Islet of Langerhans (tissue), 1 donor: ENCODE results near the gene ERVH48-1.
"Not testable (repeated sequence)": the region's sequence is repeated elsewhere in the genome, so short reads cannot be mapped to it uniquely, and the experiment has no call there.

Experiments used
- FAIRE-seq: peaks from one replicate; lab custom pipeline; 2011; peaks lifted over from hg19 to GRCh38; lab: Jason Lieb, UNC

ERVH48-1 gene

DNA sequence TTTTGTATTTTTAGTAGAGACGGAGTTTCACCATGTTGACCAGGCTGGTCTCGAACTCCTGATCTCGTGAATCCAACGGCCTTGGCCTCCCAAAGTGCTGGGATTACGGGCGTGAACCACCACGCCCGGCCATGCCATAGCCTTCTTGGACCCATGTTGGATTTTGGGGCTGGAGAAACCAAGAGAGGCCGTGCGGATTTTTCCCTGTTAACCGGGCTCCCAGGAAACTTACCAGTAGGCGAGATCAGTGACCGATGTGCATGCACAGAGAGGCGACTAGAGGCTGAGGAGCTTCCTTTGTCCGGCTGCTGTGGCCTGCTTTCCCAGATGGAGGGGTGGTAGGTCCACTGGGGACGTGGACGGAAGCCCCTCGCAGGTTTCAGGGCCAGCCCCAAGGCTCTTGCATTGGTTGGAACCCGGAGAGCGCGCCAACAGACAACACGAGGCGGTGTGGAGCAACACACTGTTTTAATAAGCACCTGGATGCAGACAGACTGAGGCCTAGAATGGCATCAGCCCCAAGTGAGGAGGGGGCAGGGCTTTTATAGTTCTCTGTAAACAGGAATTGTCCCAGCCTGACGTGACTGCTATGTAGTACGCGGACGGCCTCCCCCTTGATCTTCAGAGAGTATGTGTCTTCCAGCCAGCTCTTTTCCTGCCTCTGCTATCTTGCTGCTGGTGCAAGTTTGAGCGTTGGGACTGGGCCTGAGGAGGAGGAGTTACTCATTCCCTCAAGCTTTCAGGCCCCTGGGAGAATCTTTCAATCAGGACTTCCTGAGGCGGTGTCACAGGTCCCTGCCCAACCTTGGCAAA lies at the start of gene ERVH48-1:
TSS of gene ERVH48-1 (minus strand) at position 517 of the 813 bp plus-strand sequence. CDS start 6,624 bp downstream, outside the sequence.
- FAIRE-seq, result no peak

- FAIRE-seq, result no peak
These were observed 48.8 kb upstream of the ERVH48-1 start, which contains the start of gene PKNOX1 for GRCh38 chr21:42973991-42974831. Gene PKNOX1, plus strand, starts transcription at chr21:42974562. Its CDS starts 29,820 bp downstream, at chr21:43004382.

- no peak for FAIRE-seq
These were observed 48.0 kb upstream of the ERVH48-1 start for GRCh38 chr21:42973309-42973990.

GRCh38 chr21:42971897-42972275 lies 46.5 kb upstream of the ERVH48-1 start:
- FAIRE-seq, result no peak

DNA sequence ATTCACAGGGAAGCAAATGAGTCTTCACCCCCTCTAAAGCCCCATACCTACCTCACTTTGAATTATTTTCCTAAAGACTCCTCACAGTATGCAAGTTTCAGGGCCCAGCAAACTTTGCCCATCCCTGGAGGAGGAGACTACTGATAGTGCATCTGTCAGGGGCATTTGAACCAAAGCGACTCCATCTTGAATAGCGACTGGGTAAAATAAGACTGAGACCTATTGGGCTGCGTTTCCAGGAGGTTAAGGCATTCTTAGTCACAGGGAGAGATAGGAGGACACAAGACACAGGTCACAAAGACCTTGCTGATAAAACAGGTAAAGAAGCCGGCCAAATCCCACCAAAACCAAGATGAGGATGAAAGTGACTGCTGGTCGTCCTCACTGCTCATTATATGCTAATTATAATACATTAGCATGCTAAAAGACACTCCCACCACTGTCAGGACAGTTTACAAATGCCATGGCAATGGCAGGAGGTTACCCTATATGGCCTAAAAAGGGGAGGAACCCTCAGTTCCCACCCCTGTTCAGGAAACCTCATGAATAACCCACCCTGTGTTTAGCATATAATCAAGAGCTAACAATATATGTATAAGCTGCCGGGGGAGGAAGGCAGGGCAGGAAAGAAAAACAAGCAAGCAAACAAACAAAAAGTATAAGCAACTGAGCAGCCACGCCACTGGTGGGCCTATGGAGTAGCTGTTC lies 45.7 kb upstream of the ERVH48-1 start:
- no peak for FAIRE-seq

DNA sequence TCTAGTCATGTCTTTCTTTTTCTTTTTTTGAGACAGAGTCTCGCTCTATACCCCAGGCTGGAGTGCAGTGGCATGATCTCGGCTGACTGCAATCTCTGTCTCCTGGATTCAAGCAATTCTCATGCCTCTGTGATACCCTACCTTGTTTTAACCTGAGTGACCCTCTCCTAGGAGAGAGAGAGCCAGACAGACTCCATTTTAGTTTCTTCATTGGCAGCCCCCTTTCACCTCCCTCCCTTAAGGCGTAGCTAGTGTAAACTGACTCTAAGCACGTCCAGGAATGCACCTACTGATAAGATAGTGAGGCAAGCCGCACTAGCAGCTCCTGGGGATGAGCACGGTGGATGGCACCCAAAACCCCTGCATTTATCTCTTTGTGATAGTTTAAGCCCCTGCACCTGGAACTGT lies 43.8 kb upstream of the ERVH48-1 start:
- no peak for FAIRE-seq

DNA sequence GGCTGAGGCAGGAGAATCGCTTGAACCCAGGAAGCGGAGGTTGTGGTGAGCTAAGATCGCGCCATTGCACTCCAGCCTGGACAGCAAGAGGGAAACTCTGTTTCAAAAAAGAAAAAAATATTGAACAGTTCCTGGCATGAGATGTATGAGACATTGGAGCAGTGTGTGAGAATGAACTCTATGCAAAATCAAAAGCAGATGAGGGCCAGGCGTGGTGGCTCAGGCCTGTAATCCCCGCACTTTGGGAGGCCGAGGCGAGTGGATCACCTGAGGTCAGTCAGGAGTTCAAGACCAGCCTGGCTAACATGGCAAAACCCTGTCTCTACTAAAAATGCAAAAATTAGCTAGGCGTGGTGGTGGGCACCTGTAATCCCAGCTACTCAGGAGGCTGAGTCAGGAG lies 42.2 kb upstream of the ERVH48-1 start:
- FAIRE-seq, result not testable (repeated sequence)

GRCh38 chr21:42965211-42965560 lies 39.8 kb upstream of the ERVH48-1 start:
- FAIRE-seq, result no peak

GRCh38 chr21:42964546-42965210 lies 39.2 kb upstream of the ERVH48-1 start:
- FAIRE-seq, result no peak

GRCh38 chr21:42964086-42964485 lies 38.7 kb upstream of the ERVH48-1 start:
- FAIRE-seq, result no peak

DNA sequence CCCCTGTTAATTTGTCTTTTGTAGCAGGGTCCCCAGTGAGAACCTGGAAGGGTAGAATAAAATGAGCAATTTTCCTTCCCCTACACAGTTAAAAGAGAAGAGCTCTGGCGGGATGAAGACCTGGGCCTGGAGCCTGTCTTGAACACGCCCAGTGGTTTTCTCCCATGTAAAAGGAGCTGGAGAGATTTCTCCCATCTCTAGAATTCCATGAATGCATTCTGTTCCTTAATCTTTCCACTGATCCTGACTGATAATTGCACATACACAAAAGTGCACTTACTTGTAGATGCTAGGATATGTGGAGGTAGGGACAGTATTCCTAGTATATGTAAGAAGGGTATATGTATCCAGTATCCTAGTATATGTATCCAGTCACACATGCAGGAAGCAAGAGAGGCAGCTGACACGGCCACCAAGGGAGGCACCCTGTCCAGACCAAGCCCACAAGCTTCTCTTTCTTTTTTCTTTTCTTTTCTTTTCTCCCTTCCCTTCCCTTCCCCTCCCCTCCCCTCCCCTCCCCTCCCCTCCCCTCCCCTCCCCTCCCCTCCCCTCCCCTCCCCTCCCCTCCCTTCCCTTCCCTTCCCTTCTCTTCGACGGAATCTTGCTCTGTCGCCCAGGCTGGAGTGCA lies 37.1 kb upstream of the ERVH48-1 start:
- no peak for FAIRE-seq

GRCh38 chr21:42959728-42960127 lies 34.3 kb upstream of the ERVH48-1 start:
- no peak for FAIRE-seq

DNA sequence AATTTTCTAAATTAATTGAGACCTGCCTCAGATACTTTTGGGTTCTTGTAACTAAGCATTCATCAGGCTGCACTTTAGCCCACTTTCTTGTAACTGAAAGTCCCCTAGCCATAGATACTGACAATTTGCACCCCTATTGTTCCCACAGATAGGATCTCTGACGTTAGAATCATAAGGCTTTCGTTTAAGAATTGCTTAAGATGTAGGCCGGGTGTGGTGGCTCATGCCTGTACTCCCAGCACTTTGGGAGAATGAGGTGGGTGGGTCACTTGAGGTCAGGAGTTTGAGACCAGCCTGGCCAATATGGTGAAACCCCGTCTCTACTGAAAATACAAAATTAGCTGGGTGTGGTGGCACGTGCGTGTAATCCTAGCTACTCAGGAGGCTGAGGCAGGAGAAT lies 32.7 kb upstream of the ERVH48-1 start:
- not testable (repeated sequence) for FAIRE-seq

- FAIRE-seq, result no peak
These were observed 31.6 kb upstream of the ERVH48-1 start for GRCh38 chr21:42956824-42957630.

- not testable (repeated sequence) for FAIRE-seq
These were observed 25.8 kb upstream of the ERVH48-1 start for GRCh38 chr21:42951193-42951592.

- FAIRE-seq, result not testable (repeated sequence)
These were observed 23.8 kb upstream of the ERVH48-1 start for GRCh38 chr21:42949094-42949755.

- no peak for FAIRE-seq
These were observed 16.8 kb upstream of the ERVH48-1 start for GRCh38 chr21:42942244-42942643.

- FAIRE-seq, result no peak
These were observed 16.3 kb upstream of the ERVH48-1 start for GRCh38 chr21:42941696-42942085.

DNA sequence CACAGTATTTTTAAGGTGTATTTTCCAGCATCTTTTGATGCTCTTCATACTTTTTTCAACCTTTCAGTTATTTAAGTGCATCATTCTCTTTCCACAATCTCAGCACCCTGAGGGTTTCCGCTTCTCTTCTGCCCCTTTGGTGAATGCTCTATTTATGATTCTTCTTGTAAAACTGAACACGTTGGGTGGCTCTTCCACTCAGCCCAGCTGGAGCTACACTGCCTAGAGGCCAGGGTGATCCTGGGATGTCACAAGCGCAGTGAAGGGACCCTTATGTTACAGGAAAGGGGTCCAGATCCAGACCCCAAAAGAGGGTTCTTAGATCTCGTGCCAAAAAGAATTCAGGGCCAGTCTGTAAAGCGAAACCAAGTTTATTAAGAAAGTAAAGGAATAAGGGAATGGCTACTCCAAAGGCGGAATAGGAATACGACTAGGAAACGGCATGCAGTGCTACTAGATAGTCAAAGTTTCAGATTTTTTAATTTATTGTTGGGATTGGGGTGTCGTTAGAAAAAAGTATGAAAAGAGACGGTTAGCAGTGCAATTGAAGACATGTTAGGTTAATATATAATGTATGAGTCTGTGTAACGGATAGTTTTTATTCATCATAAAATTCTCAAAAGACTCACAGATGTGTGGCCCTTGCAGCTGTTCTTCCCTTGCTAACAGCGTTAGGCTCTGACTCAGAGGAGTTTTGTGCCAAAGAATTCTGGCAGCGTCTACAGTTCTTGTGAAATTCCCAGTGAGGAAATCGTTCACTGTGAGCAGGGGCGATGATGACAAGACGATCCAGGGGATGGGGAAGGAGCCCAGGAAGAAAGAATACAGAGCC lies 14.4 kb upstream of the ERVH48-1 start:
- FAIRE-seq, result no peak
